Endothelial cell of umbilical vein (primary cell): ENCODE measurements around the gene SGSM1. TPM values are rescaled to one million over a fixed set of nuclear protein-coding genes. Genes with fewer than 3 reads are reported as not detected.

Source experiments
- BruUV-seq: library from RNA; stranded (reverse); fragments of 400-500 nt; replicated peaks from 2 replicates; lab custom pipeline; 2021; lab: Mats Ljungman, UMichigan
- CTCF ChIA-PET: fragments of 300-600, 350-600 bp; sonication (Branson Sonifier 250); formaldehyde crosslinking; loops from one replicate; lab custom pipeline; 2021; ENCODE audit warnings: antibody characterized with exemption, inconsistent platforms; lab: Charles Lee
- POLR2A ChIA-PET: fragments of 300-600, 350-600 bp; sonication (Branson Sonifier 250); formaldehyde crosslinking; loops from one replicate; lab custom pipeline; 2021; ENCODE audit warnings: antibody characterized with exemption, inconsistent platforms; lab: Charles Lee
- DNase-seq: peaks from one replicate; pipeline ENCODE4 v3.0.0-alpha.2; 2011; ENCODE audit warnings: low read depth, low spot score
- FAIRE-seq: peaks from 2 replicates; lab custom pipeline; 2011; peaks lifted over from hg19 to GRCh38; lab: Jason Lieb, UNC
- H2AFZ ChIP-seq: 2 replicates; pipeline ENCODE4 v1.6.0; 2012; ENCODE audit warnings: low read depth, low read length, control low read depth, inconsistent platforms
- H3K27ac ChIP-seq: 2 replicates; pipeline ENCODE4 v1.5.1; 2011; ENCODE audit warnings: low read depth, mild to moderate bottlenecking, control low read depth, low read length, moderate library complexity; ENCODE audit not compliant: insufficient read depth
- H3K27me3 ChIP-seq, 2 experiments: 2 replicates each; pipeline versions ENCODE4 v1.6.0 to v1.6.1; 2011; ENCODE audit warnings: low read length in 2 of 2, mixed read lengths in 1 of 2; ENCODE audit not compliant: control insufficient read depth in 2 of 2, insufficient read depth in 2 of 2
- H3K36me3 ChIP-seq, 2 experiments: 2 replicates in 1 of 2; 3 replicates in 1 of 2; pipeline ENCODE4 v1.5.1; 2011; ENCODE audit warnings: low read length in 2 of 2, mild to moderate bottlenecking in 1 of 2, moderate library complexity in 1 of 2; ENCODE audit not compliant: control insufficient read depth in 2 of 2, insufficient read depth in 2 of 2; ENCODE audit errors: extremely low read depth in 1 of 2
- H3K4me1 ChIP-seq: 3 replicates; pipeline ENCODE4 v1.5.1; 2011; ENCODE audit warnings: mild to moderate bottlenecking, low read length; ENCODE audit not compliant: control insufficient read depth, insufficient read depth; ENCODE audit errors: extremely low read depth
- H3K4me2 ChIP-seq: 2 replicates; pipeline ENCODE4 v1.6.1; 2011; ENCODE audit warnings: low read length, control low read depth, mixed read lengths; ENCODE audit not compliant: insufficient read depth
- H3K4me3 ChIP-seq, 3 experiments: fragments of 200-600 bp in 1 of 3; sonication (generic), shearing (Covaris generic) in 1 of 3; replicated peaks in 1 of 3; 2 replicates each; pipeline ENCODE4 v1.5.1; 2011 to 2016; ENCODE audit warnings: control low read depth in 3 of 3, low read length in 3 of 3, mild to moderate bottlenecking in 2 of 3, inconsistent platforms in 1 of 3, low read depth in 1 of 3, moderate library complexity in 1 of 3; ENCODE audit not compliant: insufficient read depth in 1 of 3
- H3K79me2 ChIP-seq: 2 replicates; pipeline ENCODE4 v1.6.0; 2012; ENCODE audit warnings: low read length, inconsistent platforms; ENCODE audit not compliant: control insufficient read depth, insufficient read depth
- H3K9ac ChIP-seq: replicated peaks from 2 replicates; pipeline ENCODE3; 2011; ENCODE audit warnings: low read length, control low read depth; ENCODE audit not compliant: insufficient read depth; ENCODE audit errors: extremely low read depth
- H3K9me1 ChIP-seq: replicated peaks from 3 replicates; pipeline ENCODE4 v1.6.0; 2011; ENCODE audit warnings: mild to moderate bottlenecking, low read length; ENCODE audit not compliant: control insufficient read depth, insufficient read depth; ENCODE audit errors: extremely low read depth
- H3K9me3 ChIP-seq: replicated peaks from 2 replicates; pipeline ENCODE4 v1.5.1; 2012; ENCODE audit warnings: low read length, inconsistent platforms; ENCODE audit not compliant: control insufficient read depth, insufficient read depth
- H4K20me1 ChIP-seq: replicated peaks from 2 replicates; pipeline ENCODE3; 2011; ENCODE audit warnings: mild to moderate bottlenecking, low read length; ENCODE audit not compliant: control insufficient read depth, insufficient read depth; ENCODE audit errors: extremely low read depth
- CTCF ChIP-seq, 2 donors: IDR thresholded peaks; 1 replicate in 1 of 2; 2 replicates in 1 of 2; pipeline ENCODE4 v1.5.1; 2011; ENCODE audit warnings: low read length in 2 of 2, mild to moderate bottlenecking in 2 of 2, moderate library complexity in 2 of 2, control low read depth in 1 of 2, inconsistent platforms in 1 of 2, low read depth in 1 of 2; ENCODE audit not compliant: insufficient read depth in 1 of 2; ENCODE audit errors: extremely low read depth in 1 of 2
- FOS ChIP-seq: IDR thresholded peaks from 2 replicates; pipeline ENCODE4 v1.6.1; 2011; ENCODE audit warnings: mild to moderate bottlenecking, low read length, moderate library complexity, borderline replicate concordance; ENCODE audit not compliant: insufficient read depth
- GATA2 ChIP-seq: IDR thresholded peaks from 2 replicates; pipeline ENCODE4 v1.7.0; 2011; ENCODE audit warnings: low read depth, mild to moderate bottlenecking, moderate library complexity, mixed read lengths, low read length; ENCODE audit not compliant: insufficient read length, insufficient read depth
- JUN ChIP-seq: IDR thresholded peaks from 2 replicates; pipeline ENCODE4 v1.6.1; 2011; ENCODE audit warnings: borderline replicate concordance, low read depth; ENCODE audit not compliant: insufficient read length, insufficient read depth
- MAX ChIP-seq: IDR thresholded peaks from 2 replicates; pipeline ENCODE4 v1.6.1; 2011; ENCODE audit not compliant: insufficient read depth, insufficient read length
- MYC ChIP-seq: IDR thresholded peaks from one replicate; pipeline ENCODE4 v1.6.1; 2011; ENCODE audit warnings: mild to moderate bottlenecking, low read depth, low read length
- POLR2A ChIP-seq: IDR thresholded peaks from 2 replicates; pipeline ENCODE4 v1.6.1; 2012; ENCODE audit warnings: low read depth, mild to moderate bottlenecking, control low read depth, low read length
- POLR2AphosphoS5 ChIP-seq: IDR thresholded peaks from 2 replicates; pipeline ENCODE4 v1.6.1; 2012; ENCODE audit warnings: low read depth, mild to moderate bottlenecking, control low read depth, low read length, moderate library complexity; ENCODE audit not compliant: insufficient read depth
- dilution Hi-C: fragments of 300-500 bp; cut with MboI; formaldehyde crosslinking; loops from one replicate; pipeline ENCODE4 v1.15.0; 2019; ENCODE audit warnings: low sequenced_read_pairs; ENCODE audit not compliant: extremely low pct_ligation_motif_present
- intact Hi-C: fragments of 100-400 bp; cut with micrococcal nuclease; formaldehyde crosslinking; loops from one replicate; pipeline ENCODE4 v1.10.0; 2022
- polyA plus RNA-seq, 4 experiments: library from polyadenylated mRNA; depleted of rRNA in 3 of 4; stranded (reverse) in 3 of 4; unstranded in 1 of 4; fragments of >200 nt; gene quantifications; 2 replicates each; pipeline versions ENCODE4 v1.2.1 to v1.2.3, GENCODE V29; 2011 to 2012; ENCODE audit warnings: missing spikeins in 1 of 4
- total RNA-seq: library from RNA; stranded (reverse); gene quantifications from 2 replicates; pipeline ENCODE4 v1.2.3, GENCODE V29; 2021

The SGSM1 gene
- total and polyA plus RNA-seq, 2 donors (not counting 3 experiments of a cell fraction or from before 2014, with no cell fraction given) = 0.10 to 1.1 TPM

GRCh38 chr22:24758164-24758799 is 47.7 kb upstream of the SGSM1 start:
- BruUV-seq = no TSS peak
- Histone ChIP-seq H3K79me2 (no peaks in the 10 kb centered on the region), H2AFZ (no peak overlapping the region), H3K9me1 (no peaks in the 10 kb centered on the region), H3K4me2 (no peak overlapping the region), H4K20me1 (no peaks in the 10 kb centered on the region), H3K4me1 (peaks cover 25% of the 10 kb centered on the region), H3K36me3 (no peaks in the 10 kb centered on the region), H3K9ac (no peak overlapping the region), H3K9me3 (no peaks in the 10 kb centered on the region), H3K27me3 (peaks cover 2 to 7% of the 10 kb centered on the region in 2 experiments), H3K27ac (no peak overlapping the region), H3K4me3 (no peak overlapping the region)
- peak; percentile 81 for FAIRE-seq
- ChIA-PET CTCF (interaction anchor here (0.7 to 6.0 kb wide), 9 partner anchors 12 to 77 kb away, joined by 3 to 75 read pairs (median 5); no protein-coding TSS in a partner anchor), POLR2A (no interaction called here)
- intact Hi-C loops = loop anchor here (1.0 to 5.0 kb wide), 2 partner anchors 52 to 111 kb away; no protein-coding TSS in a partner anchor
- TF ChIP-seq GATA2 (no peak), POLR2A (no peak), CTCF (IDR thresholded peaks at IDR 0.05; ENCODE audit: extremely low read depth in 1 of 2, insufficient read depth in 1 of 2, low read depth in 1 of 2, low read length in 2 of 2) (peak; percentile 60 to 70), MYC (no peak), POLR2AphosphoS5 (no peak), FOS (no peak), MAX (no peak), JUN (no peak)
- DNase-seq = peak; percentile 70
- dilution Hi-C loops = no loop called here
